T-helper 2 cell treated with Interferon-gamma antibody and Interleukin-4, amounts not matched to agents 5 μg/mL and 100 μg/mL, for 36 hours (primary cell): ENCODE measurements around the gene HEPHL1.
"Not testable (repeated sequence)": the region's sequence is repeated elsewhere in the genome, so short reads cannot be mapped to it uniquely, and the experiment has no call there.

Experiments used
- DNase-seq: peaks from one replicate; pipeline ENCODE4 v3.0.0; 2021; ENCODE audit warnings: low spot score
- H3K27ac Mint-ChIP-seq: one replicate; pipeline ENCODE4 v1.8.0; 2021; ENCODE audit warnings: mild to moderate bottlenecking, mixed read lengths
- H3K27me3 Mint-ChIP-seq: one replicate; pipeline ENCODE4 v1.8.0; 2021; ENCODE audit warnings: low read depth, mixed read lengths
- H3K36me3 Mint-ChIP-seq: one replicate; pipeline ENCODE4 v1.8.0; 2021; ENCODE audit warnings: low read depth, mixed read lengths
- H3K4me1 Mint-ChIP-seq: one replicate; pipeline ENCODE4 v1.8.0; 2021; ENCODE audit warnings: low read depth, mixed read lengths
- H3K4me3 Mint-ChIP-seq: one replicate; pipeline ENCODE4 v1.8.0; 2022; ENCODE audit warnings: mild to moderate bottlenecking, moderate library complexity, mixed read lengths
- H3K9me3 Mint-ChIP-seq: one replicate; pipeline ENCODE4 v1.8.0; 2021; ENCODE audit warnings: mixed read lengths

HEPHL1 gene

DNA sequence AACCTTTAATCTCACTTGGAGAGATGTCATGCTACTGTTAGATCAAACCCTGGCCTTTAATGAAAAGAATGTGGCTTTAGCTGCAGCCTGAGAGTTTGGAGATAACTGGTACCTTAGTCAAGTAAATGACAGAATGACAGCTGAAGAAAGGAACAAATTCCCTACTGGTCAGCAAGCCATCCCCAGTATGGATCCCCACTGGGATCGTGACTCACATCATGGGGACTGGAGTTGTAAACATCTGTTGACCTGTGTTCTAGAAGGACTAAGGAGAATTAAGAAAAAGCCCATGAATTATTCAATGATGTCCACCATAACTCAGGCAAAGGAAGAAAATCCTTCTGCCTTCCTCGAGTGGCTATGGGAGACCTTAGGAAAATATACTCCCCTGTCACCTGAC is 99.4 kb downstream of the HEPHL1 start:
- not testable (repeated sequence) for H3K4me3 Mint-ChIP-seq, H3K9me3 Mint-ChIP-seq, H3K36me3 Mint-ChIP-seq

DNA sequence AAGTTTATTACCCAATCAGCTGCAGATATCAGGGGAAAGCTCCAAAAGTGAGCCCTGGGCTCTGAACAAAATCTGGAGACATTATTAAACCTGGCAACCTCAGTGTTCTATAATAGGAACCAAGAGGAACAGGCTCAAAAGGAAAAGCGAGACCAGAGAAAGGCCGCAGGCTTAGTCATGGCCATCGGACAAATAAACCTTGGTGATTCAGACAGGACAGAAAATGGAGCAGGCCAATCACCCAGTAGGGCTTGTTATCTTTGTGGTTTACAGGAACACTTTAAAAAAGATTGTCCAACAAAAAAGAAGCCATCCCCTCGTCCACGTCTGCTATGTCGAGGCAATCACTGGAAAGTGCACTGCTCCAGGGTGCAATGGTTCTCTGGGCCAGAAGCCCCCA is 99.8 kb downstream of the HEPHL1 start:
- no peaks in the 10 kb centered on the region for H3K9me3 Mint-ChIP-seq
- no peaks in the 10 kb centered on the region for H3K4me1 Mint-ChIP-seq
- H3K36me3 Mint-ChIP-seq, result no peaks in the 10 kb centered on the region
- peaks cover 2% of the 10 kb centered on the region for H3K27me3 Mint-ChIP-seq
- no peak for DNase-seq
- H3K27ac Mint-ChIP-seq, result no peak overlapping the region
- no peak overlapping the region for H3K4me3 Mint-ChIP-seq

More for the DNA sequence above, 99.4 kb downstream of the HEPHL1 start:
- not testable (repeated sequence) for DNase-seq, H3K4me1 Mint-ChIP-seq, H3K27me3 Mint-ChIP-seq, H3K27ac Mint-ChIP-seq

DNA sequence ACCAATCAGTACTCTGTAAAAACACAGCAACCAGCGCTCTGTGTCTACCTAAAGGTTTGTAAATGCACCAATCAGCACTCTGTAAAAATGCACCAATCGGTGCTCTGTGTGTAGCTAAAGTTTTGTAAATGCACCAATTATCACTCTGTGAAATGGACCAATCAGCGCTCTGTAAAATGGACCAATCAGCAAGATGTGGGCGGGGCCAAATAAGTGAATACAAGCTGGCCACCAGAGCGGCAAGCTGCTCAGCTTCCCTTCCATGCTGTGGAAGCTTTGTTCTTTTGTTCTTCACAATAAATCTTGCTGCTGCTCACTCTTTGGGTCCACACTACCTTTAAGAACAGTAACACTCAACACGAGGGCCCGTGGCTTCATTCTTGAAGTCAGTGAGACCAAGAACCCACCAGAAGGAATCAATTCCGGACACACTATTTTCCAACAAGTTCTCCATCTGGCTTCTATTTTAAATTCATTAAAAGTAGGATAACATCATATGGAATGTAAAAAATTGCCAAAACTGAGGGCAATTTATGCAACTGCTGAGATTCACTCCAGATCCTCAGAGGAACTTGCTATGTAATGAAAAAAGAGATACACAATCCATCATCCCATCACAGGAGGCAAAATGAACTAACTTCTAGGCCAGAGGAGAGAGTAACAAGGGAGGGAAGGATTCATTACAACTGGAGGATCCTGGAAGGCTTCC is 104.4 kb downstream of the HEPHL1 start:
- H3K4me1 Mint-ChIP-seq, result peaks cover 13% of the 10 kb centered on the region
- H3K27me3 Mint-ChIP-seq, result no peaks in the 10 kb centered on the region
- no peaks in the 10 kb centered on the region for H3K9me3 Mint-ChIP-seq
- no peaks in the 10 kb centered on the region for H3K36me3 Mint-ChIP-seq
- H3K4me3 Mint-ChIP-seq, result no peak overlapping the region
- no peak overlapping the region for H3K27ac Mint-ChIP-seq
- DNase-seq, result no peak

DNA sequence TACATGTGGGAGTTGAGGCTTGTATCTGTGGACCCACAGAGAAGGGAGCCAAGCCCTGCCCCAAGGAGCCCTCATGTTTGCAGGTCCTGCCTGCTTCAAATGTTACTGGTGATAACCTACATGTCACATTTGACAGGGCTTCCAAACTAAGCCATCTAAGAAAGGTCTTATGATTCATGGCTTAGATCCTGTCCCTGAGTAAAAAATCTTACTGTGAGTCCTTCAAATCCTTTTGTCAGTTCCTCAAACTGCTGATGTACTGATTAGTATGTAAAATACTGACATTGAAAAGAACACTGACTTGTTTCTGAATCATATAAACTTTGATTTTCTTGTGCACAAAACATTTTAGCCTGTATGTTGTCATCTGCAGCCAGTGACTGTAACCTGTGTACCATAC is 106.5 kb downstream of the HEPHL1 start:
- Mint-ChIP-seq H3K9me3 (no peaks in the 10 kb centered on the region), H3K27me3 (no peaks in the 10 kb centered on the region), H3K36me3 (no peaks in the 10 kb centered on the region), H3K4me1 (peaks cover 13% of the 10 kb centered on the region), H3K27ac (peak overlapping the region; percentile 90), H3K4me3 (peak overlapping the region; percentile 88)
- DNase-seq, result no peak

DNA sequence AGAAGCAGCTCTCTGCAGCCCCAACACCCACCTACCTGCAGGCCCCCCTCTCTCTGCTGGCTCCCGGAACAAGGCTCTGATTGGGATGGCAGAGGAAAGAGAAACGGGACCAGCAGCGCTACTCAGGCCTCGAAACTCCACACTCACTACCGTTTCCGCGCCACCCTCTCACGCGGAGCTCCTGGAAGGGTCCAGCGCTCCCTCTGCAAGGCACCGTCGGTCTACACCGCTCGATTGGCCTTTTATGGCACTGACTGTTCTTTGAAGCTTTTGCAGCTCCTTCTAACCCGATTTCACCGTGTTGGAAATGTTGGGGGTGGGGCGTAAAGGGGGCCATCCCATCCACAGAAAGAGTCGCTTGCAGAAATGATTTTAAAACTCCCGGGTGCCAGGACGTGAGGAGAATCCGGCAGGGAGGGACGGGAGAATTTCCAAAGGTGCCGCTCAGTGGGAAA is 107.2 kb downstream of the HEPHL1 start:
- Mint-ChIP-seq H3K27me3 (no peaks in the 10 kb centered on the region), H3K4me3 (peak overlapping the region; percentile 88), H3K9me3 (no peaks in the 10 kb centered on the region), H3K36me3 (no peaks in the 10 kb centered on the region), H3K4me1 (peaks cover 13% of the 10 kb centered on the region), H3K27ac (peak overlapping the region; percentile 90)
- no peak for DNase-seq

DNA sequence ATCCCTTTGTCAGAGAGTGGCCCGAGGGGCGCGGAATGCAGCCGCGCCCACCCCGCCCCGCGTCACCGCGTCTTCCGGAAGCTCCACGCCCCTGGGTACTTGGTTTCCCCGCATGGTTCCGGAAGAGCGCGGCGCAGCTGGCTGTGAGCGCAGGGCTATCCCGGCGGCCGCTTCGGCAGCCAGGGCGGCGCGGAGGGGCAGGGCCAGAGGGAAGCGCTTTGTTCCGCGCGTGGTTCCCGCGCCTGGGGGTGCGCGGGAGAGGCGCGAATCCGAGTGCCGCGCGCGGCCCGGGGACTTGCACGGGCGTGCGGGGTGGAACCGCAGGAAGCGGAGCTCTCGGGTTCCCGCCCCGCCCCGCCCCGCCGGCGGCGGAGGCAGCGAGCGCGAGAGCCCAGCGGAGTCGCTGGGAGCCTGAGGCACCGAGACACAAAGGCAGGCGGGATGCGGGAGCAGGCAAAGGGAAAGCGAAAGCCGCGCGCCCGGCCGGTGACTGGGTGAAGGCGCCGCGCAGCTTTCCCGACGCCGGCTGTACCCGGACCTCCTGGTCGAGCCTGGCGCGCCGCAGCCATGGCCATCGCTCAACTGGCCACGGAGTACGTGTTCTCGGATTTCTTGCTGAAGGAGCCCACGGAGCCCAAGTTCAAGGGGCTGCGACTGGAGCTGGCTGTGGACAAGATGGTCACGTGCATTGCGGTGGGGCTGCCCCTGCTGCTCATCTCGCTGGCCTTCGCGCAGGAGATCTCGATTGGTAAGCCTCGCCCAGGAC is 107.8 kb downstream of the HEPHL1 start, which contains the start of gene PANX1:
Gene PANX1 (plus strand): TSS at position 96 of the 766 bp plus-strand sequence. CDS start 472 bp downstream, at position 568.
- Mint-ChIP-seq H3K27me3 (no peaks in the 10 kb centered on the region), H3K9me3 (no peaks in the 10 kb centered on the region), H3K36me3 (no peaks in the 10 kb centered on the region), H3K4me3 (peak within 1 kb of the TSS; percentile 88), H3K4me1 (peaks cover 18% of the 10 kb centered on the region), H3K27ac (peak within 1 kb of the TSS; percentile 90)
- DNase-seq, result peak; percentile 74

DNA sequence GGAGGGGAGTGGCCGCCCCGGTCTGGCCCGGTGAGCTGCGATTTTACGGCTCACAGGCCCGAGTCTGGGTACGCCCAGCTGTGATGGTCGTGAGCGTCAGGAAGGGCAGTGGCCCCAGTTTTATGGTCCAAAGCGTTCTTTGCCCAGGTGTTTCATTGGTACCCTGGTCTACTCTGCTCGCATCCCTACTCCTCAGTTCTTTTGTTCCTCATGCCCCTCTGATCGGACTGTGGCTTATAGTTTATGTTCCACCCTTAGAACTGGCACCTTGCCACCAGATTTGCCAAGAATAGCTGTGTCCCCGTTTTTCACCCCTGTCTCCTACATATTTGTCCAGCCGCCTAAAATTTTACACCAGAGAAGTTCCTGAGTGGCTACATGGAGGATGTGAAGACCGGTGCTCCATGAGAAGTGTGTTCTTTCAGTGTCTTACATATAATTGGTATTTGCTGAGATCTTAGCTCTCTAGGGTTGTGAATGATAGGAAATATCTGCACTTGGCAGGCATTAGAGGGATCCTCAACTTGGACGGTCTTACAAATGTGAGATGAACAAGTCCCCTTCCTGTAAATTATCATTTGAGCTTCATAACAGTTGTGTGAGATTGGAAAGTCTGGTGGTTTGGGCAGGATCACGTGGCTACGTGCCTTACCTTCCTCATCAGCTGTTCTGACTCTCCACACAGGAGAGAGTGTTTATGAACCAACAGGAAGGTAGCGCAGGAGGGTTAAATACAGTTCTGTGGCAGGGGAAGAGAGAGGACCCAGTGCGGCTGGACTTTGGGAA is 108.6 kb downstream of the HEPHL1 start:
- Mint-ChIP-seq H3K9me3 (no peaks in the 10 kb centered on the region), H3K4me1 (peaks cover 23% of the 10 kb centered on the region), H3K27ac (no peak overlapping the region), H3K27me3 (no peaks in the 10 kb centered on the region), H3K4me3 (no peak overlapping the region), H3K36me3 (no peaks in the 10 kb centered on the region)
- DNase-seq, result no peak

DNA sequence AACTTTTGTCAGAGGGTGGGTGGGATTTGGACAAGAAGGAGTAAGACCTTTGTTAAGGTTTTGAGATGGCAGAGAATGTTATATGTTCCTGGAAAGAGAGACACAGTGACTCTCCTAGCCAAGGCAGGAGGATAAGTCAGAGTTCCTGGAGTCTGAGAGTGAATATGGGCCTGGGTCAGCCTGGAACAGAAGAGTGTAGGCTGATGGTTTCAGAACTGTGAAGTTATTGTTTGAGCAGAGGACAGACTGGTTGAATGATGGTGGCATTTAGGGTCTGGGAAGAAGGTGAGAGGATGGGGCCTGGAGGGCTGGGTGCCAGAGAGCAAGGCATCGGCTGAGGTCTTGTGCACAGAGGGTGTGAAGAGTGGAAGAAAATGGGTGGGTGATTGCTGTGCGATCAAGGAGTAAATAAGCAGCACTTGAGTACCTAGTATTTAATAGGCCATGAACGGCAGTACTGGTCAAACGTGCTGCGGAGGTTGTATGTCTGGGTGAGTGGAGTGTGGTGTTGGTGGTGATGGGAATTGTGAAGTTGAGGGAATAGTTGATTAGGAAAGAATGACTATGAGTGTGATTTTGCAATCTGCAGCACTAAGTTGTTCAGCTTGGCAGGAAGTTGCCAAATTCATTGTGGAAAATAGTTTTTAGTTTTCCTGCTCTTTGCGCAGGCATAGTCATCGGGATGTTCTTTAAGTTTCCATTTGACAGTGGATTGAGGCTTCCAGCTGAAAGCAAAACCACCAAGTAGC is 109.3 kb downstream of the HEPHL1 start:
- Mint-ChIP-seq H3K36me3 (no peaks in the 10 kb centered on the region), H3K9me3 (no peaks in the 10 kb centered on the region), H3K27me3 (no peaks in the 10 kb centered on the region), H3K27ac (no peak overlapping the region), H3K4me1 (peaks cover 31% of the 10 kb centered on the region), H3K4me3 (no peak overlapping the region)
- DNase-seq, result no peak

DNA sequence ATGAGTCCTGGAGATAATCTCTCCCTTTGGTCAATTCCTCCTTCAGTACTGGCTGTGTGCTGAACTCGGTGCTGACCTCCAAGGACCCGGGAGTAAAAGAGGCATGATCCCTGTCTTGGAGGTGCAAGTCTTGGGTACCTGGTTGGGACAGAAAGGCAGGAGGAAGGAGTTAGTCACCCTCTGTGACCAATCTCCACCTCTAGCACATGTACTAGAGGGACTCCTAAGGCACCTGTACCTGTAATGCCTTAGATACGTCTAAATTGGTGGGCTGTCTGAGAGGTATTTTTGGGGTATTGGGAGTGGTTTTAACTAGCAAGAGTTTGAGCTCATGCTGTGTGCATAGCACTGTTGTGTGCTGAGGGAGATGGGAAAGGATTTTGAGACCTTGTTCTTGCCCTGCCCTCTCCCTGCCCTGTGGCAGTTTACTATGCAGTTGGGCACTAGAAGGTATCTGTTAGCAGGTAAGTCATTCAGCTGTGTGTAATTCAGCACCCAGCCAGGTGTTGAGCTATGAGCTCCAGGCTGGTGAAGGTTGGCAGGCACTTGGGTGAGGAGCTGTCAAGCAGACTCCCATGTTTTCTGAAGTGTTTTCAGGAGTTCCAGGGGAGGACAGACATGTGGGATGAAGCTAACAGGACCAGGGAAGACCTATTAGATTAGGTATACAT is 110.0 kb downstream of the HEPHL1 start:
- Mint-ChIP-seq H3K27me3 (no peaks in the 10 kb centered on the region), H3K36me3 (peaks cover 2% of the 10 kb centered on the region), H3K9me3 (no peaks in the 10 kb centered on the region), H3K4me3 (no peak overlapping the region), H3K27ac (no peak overlapping the region), H3K4me1 (peaks cover 35% of the 10 kb centered on the region)
- DNase-seq, result no peak

DNA sequence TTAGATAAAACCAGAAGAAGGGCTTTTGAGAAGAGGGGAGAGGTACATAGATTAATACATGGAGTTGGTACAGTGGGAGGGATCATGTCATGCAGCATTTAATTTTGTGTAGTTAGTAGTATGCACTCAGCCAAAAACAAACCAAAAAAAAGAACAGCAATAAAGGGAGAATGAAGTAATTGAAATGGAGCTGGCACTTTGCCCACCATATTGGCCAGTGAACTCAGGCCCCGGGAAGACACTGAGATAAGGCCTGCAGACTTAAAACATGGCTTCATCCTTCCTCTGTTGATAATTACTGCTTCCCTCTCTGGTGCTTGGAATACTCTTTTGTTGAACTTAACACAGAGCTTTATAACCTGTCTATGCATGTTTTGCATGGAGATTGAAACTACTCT is 110.6 kb downstream of the HEPHL1 start:
- DNase-seq, result no peak
- Mint-ChIP-seq H3K9me3 (no peaks in the 10 kb centered on the region), H3K36me3 (peaks cover 2% of the 10 kb centered on the region), H3K27me3 (no peaks in the 10 kb centered on the region), H3K4me3 (no peak overlapping the region), H3K27ac (no peak overlapping the region), H3K4me1 (peaks cover 38% of the 10 kb centered on the region)

DNA sequence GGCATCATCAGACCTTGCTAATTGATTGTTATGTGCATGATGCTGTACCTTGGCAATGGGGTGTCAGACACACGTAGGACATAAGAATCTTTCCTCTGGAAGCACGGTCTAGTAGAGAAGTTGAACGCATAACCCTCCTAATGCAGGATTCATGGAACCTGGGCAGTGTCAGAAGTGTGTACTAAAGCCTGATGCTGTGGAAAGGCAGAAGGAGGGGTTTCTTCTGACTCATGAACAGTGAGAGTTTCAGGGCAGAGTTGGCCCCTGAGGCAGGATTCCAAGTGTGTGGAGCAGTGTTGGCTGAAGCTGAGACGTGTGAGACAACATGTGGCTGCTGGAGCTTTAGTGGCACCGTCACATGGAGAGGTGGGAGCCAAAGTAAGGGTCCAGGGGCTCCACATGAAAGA is 111.0 kb downstream of the HEPHL1 start:
- Mint-ChIP-seq H3K4me3 (no peak overlapping the region), H3K9me3 (no peaks in the 10 kb centered on the region), H3K36me3 (peaks cover 4% of the 10 kb centered on the region), H3K4me1 (peaks cover 38% of the 10 kb centered on the region), H3K27ac (no peak overlapping the region), H3K27me3 (no peaks in the 10 kb centered on the region)
- no peak for DNase-seq

DNA sequence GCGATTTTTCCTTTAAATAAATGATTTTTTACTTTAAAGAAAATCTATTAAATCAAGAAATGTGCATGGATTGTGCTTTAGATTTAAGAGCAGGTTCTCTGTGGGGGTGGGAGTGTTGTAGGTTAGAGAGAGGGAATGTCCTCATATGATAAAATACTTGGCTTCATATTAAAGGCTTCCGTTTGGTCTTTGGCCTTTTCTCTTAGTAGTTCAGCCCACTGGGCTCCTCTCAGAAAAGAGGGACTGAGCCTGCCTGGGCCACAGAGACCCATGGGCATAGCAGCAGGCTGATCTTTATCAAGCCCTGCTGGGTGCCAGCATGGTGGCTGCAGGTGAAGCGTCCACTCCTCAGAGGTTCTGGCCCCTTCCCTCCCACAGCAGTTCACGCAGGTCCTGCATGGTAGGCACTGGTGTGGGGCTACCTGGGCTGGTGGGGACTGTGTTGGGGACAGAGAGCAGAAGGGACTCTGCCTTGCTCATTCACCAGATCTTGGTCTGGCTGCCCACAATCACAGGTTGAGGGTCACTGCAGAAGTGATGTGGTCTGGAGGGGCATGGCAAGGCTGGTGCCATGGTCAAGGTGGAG is 111.8 kb downstream of the HEPHL1 start:
- DNase-seq, result no peak
- Mint-ChIP-seq H3K9me3 (no peaks in the 10 kb centered on the region), H3K4me3 (no peak overlapping the region), H3K36me3 (peaks cover 4% of the 10 kb centered on the region), H3K4me1 (peaks cover 32% of the 10 kb centered on the region), H3K27ac (no peak overlapping the region), H3K27me3 (no peaks in the 10 kb centered on the region)

DNA sequence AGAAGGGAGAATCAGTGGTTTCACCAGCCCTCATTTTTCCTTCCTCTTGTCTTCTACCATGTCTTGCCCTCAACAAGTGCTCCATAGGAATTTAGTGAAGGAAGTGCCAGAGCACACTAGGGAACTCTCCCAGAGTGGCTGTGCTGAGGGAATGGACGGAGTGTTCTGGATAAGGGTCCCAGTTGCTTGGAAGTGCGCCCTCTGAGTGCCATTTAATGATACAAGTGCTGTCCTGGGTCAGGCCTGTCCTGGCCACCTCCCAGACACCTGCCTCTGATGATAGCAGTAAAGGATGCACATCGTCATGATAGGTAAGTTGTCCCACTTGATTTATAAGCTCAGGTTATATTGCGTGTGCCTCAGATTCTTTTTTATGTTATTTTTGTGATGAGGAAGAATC is 112.6 kb downstream of the HEPHL1 start:
- Mint-ChIP-seq H3K4me3 (no peak overlapping the region), H3K36me3 (peaks cover 4% of the 10 kb centered on the region), H3K27ac (no peak overlapping the region), H3K27me3 (no peaks in the 10 kb centered on the region), H3K4me1 (peaks cover 29% of the 10 kb centered on the region), H3K9me3 (no peaks in the 10 kb centered on the region)
- DNase-seq, result no peak
